Colonic mucosa (tissue), 4 donors: ENCODE measurements around the gene SUGP1. TPM values are rescaled to one million over a fixed set of nuclear protein-coding genes. Genes with fewer than 3 reads are reported as not detected.
A peak's percentile ranks its signal among the peaks of the same experiment; 100 is the strongest.

Experiments used
- DNase-seq: peaks from one replicate; pipeline ENCODE4 v3.0.0-alpha.2; 2020
- H3K27ac ChIP-seq: fragments of 200-600 bp; one replicate; pipeline ENCODE4 v1.8.0; 2021
- H3K27me3 ChIP-seq: fragments of 200-600 bp; one replicate; pipeline ENCODE4 v1.8.0; 2021
- H3K36me3 ChIP-seq: fragments of 200-600 bp; one replicate; pipeline ENCODE4 v1.8.0; 2021
- H3K4me1 ChIP-seq: fragments of 200-600 bp; one replicate; pipeline ENCODE4 v1.8.0; 2021; ENCODE audit warnings: mild to moderate bottlenecking
- H3K4me3 ChIP-seq: fragments of 200-600 bp; one replicate; pipeline ENCODE4 v1.8.0; 2021
- H3K9ac ChIP-seq, 2 donors: one replicate each; pipeline ENCODE4 v1.7.0; 2013; ENCODE audit warnings: control low read depth in 2 of 2, low read depth in 2 of 2, low read length in 2 of 2
- H3K9me3 ChIP-seq: fragments of 200-600 bp; one replicate; pipeline ENCODE4 v1.8.0; 2021
- intact Hi-C: fragments of 100-400 bp; cut with DNase I; formaldehyde crosslinking; loops from one replicate; pipeline ENCODE4 v1.14.1; 2022
- total RNA-seq, 2 donors: library from RNA; stranded (reverse); fragmentation: NEBNext Ultra II Directional in 1 of 2; extraction: Animal tissue kit (Norgen Biotek cat#: 25700) in 1 of 2; gene quantifications; one replicate each; pipeline ENCODE4 v1.2.1, GENCODE V29; 2021
- TF ChIP-seq, protein P1 (sequence below): fragments of 200-600 bp; IDR thresholded peaks from one replicate; pipeline ENCODE4 v1.8.0; 2022; ENCODE audit warnings: antibody characterized with exemption, mild to moderate bottlenecking
- donor health status: healthy.
- donor health status: DM: no; HTN: no; CAD: no.
- donor health status: DM: no; HTN: no; CAD: no.

SUGP1 gene
- total RNA-seq, 2 donors from 2014 or later: 33.2 to 54.7 TPM

DNA sequence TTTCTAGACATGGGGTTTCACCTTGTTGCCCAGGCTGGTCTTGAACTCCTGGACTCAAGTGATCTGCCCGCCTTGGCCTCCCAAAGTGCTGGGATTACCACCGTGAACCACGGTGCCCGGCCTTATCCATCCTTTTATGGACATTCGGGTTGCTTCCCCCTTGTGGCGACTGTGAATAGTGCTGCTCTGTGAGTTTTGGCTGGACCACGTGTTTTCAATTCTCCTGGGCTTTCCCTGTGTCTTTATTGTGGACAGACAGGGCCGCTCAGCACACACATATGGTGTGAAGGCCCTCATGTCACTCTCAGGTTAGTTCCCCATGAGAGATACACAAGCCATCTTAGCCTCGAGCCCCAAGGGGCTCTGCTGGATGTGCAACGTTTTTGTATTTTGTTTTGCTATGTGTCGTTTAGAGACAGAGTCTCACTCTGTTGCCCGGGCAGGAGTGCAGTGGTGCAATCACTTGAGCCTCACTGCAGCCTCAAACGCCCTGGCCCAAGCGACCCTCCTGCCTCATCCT, 40.8 kb upstream of the SUGP1 start:
- Histone ChIP-seq H3K36me3 (peaks cover under 1% of the 10 kb centered on the region), H3K4me1 (no peaks in the 10 kb centered on the region), H3K9ac (no peak overlapping the region), H3K27ac (no peak overlapping the region), H3K9me3 (no peaks in the 10 kb centered on the region), H3K4me3 (no peak overlapping the region), H3K27me3 (no peaks in the 10 kb centered on the region)
- TF ChIP-seq, protein P1, sequence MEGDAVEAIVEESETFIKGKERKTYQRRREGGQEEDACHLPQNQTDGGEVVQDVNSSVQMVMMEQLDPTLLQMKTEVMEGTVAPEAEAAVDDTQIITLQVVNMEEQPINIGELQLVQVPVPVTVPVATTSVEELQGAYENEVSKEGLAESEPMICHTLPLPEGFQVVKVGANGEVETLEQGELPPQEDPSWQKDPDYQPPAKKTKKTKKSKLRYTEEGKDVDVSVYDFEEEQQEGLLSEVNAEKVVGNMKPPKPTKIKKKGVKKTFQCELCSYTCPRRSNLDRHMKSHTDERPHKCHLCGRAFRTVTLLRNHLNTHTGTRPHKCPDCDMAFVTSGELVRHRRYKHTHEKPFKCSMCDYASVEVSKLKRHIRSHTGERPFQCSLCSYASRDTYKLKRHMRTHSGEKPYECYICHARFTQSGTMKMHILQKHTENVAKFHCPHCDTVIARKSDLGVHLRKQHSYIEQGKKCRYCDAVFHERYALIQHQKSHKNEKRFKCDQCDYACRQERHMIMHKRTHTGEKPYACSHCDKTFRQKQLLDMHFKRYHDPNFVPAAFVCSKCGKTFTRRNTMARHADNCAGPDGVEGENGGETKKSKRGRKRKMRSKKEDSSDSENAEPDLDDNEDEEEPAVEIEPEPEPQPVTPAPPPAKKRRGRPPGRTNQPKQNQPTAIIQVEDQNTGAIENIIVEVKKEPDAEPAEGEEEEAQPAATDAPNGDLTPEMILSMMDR: peak; percentile 75
- DNase-seq: peak; percentile 87
- intact Hi-C loops: no loop called here

DNA sequence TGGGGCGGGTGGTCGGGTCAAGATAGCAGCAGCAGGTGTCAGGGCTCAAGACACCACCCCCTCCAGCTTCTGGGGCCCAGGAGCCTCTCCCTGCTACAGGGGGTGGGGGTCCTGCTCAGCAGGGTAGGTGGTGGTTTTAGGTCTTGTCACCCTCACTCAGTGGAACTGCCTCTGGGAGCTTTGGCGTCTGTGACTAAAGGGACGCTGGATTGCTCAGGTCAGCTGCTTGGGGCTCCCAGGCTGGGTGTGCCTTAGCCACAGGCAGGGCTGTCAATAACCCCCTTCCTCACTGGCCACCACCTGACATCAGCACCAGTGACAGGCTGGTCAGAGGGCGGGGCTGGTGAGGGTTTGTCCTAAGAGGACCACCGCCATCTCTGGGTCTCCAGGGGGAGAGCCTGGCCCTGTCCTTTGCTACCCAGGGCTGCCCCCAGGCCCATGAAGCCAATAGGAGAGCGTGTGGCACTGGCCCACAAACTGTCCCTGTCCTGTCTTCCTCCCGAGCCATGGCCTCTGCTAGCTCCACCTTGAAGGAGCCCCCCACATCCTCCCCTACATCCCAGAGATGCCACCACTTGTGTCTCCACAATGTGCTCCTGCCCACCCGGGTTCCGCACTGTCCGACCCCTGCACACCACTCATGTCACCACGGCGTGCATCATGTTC, 36.7 kb upstream of the SUGP1 start:
- intact Hi-C loops: no loop called here
- Histone ChIP-seq H3K27me3 (no peaks in the 10 kb centered on the region), H3K9me3 (no peaks in the 10 kb centered on the region), H3K27ac (no peak overlapping the region), H3K4me3 (no peak overlapping the region), H3K9ac (no peak overlapping the region), H3K36me3 (peaks cover 28% of the 10 kb centered on the region), H3K4me1 (no peaks in the 10 kb centered on the region)
- TF ChIP-seq, protein P1: no peak
- DNase-seq: no peak

DNA sequence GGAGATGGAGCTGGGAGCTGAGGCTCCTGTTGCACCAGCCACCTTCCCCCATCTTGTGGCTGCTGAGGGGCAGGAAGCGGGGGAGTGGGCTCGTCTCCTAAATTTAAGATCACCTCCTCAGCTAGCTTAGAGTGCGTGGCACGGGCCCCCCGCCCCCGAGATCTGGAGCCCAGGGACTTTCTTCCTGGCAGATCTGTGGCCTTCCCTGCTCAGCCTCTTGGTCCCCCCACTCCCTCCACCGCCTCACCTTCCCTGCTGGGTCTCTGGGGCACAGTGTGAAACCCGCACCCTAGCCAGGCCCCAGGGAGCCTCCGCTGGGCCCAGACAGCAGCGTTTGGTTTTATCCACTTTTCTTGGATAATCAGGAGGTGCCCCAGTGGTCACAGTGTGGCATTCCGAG, 36.2 kb upstream of the SUGP1 start:
- peaks cover 28% of the 10 kb centered on the region for H3K36me3 ChIP-seq
- DNase-seq: no peak
- TF ChIP-seq, protein P1: no peak
- no peaks in the 10 kb centered on the region for H3K27me3 ChIP-seq
- H3K4me3 ChIP-seq: no peak overlapping the region
- no peaks in the 10 kb centered on the region for H3K4me1 ChIP-seq
- no peak overlapping the region for H3K9ac ChIP-seq
- no peak overlapping the region for H3K27ac ChIP-seq
- no peaks in the 10 kb centered on the region for H3K9me3 ChIP-seq
- intact Hi-C loops: no loop called here

DNA sequence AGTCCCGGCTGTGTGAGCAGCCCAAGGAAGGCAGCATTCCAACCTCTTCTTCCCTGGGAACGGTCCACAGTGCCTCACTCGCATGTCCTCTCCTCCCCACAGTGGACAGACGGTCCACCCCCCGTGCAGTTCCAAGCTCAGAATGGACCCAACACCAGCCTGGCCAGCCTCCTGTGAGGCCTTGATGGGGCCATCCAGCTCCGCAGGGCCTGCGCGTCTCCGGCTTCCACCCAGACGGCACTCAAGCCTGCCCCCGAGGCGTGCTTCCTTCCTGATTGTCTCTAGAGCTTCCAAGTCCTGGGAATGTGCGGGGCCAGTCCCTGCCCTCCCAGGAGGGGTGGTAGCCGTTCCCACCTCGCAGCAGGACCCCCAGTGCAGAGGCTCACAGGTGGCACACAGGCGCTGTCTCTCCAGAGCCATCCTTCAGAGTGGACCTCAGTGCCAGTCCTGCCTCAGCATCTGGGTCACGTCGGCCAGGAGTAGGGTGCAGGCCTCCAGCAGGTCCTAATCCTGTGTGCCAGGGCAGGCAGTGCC, 35.4 kb upstream of the SUGP1 start:
- H3K9me3 ChIP-seq: no peaks in the 10 kb centered on the region
- no peak overlapping the region for H3K9ac ChIP-seq
- intact Hi-C loops: no loop called here
- DNase-seq: no peak
- no peak overlapping the region for H3K27ac ChIP-seq
- H3K36me3 ChIP-seq: peaks cover 28% of the 10 kb centered on the region
- no peak overlapping the region for H3K4me3 ChIP-seq
- no peaks in the 10 kb centered on the region for H3K27me3 ChIP-seq
- TF ChIP-seq, protein P1: no peak
- no peaks in the 10 kb centered on the region for H3K4me1 ChIP-seq

DNA sequence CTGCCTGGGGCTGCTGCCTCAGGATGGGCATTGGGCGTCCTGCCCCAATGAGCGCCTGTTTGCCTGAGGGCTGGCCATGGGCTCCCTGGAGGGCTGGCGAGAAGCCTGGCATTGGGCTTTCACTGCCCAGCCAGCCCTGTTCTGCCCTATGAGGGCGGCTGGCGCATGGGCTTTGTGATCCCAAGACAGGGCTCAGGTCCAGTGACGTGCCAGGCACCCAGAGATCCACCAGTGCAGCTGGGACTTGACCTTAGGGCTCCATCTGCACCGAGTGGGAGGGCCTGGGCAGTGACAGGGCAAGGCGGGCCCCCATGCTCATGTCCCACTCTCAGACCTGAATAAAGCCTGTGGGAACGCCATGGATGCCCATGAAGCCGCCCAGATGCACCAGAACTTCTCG, 34.6 kb upstream of the SUGP1 start:
- Histone ChIP-seq H3K4me1 (no peaks in the 10 kb centered on the region), H3K9ac (no peak overlapping the region), H3K36me3 (peaks cover 28% of the 10 kb centered on the region), H3K27ac (no peak overlapping the region), H3K27me3 (no peaks in the 10 kb centered on the region), H3K9me3 (no peaks in the 10 kb centered on the region), H3K4me3 (no peak overlapping the region)
- TF ChIP-seq, protein P1: no peak
- DNase-seq: no peak
- intact Hi-C loops: no loop called here
